Mesothelial cell of epicardium (in vitro differentiated cells): ENCODE results near the gene IRF3. TPM values are rescaled to one million over a fixed set of nuclear protein-coding genes. Genes with fewer than 3 reads are reported as not detected.
"Not testable (repeated sequence)": the region's sequence is repeated elsewhere in the genome, so short reads cannot be mapped to it uniquely, and the experiment has no call there.

Source experiments
- DNase-seq, 2 experiments: peaks; one replicate each; pipeline ENCODE4 v3.0.0; 2021; ENCODE audit warnings: low spot score in 2 of 2; ENCODE audit not compliant: unreplicated experiment in 2 of 2
- H3K27ac Mint-ChIP-seq: 2 replicates; pipeline ENCODE4 v1.8.0; 2021; ENCODE audit warnings: mixed read lengths
- H3K27me3 Mint-ChIP-seq: 2 replicates; pipeline ENCODE4 v1.8.0; 2021; ENCODE audit warnings: low read depth, mixed read lengths
- H3K36me3 Mint-ChIP-seq: 2 replicates; pipeline ENCODE4 v1.8.0; 2021; ENCODE audit warnings: mixed read lengths
- H3K4me1 Mint-ChIP-seq: 2 replicates; pipeline ENCODE4 v1.8.0; 2021; ENCODE audit warnings: mixed read lengths
- H3K4me3 Mint-ChIP-seq: 2 replicates; pipeline ENCODE4 v1.8.0; 2021; ENCODE audit warnings: mild to moderate bottlenecking, moderate library complexity, mixed read lengths
- H3K9me3 Mint-ChIP-seq: 2 replicates; pipeline ENCODE4 v1.8.0; 2021; ENCODE audit warnings: mixed read lengths
- CTCF ChIP-seq: fragments of 200-600 bp; sonication (generic); IDR thresholded peaks from one replicate; pipeline ENCODE4 v1.5.0; 2021; ENCODE audit warnings: antibody characterized with exemption; ENCODE audit not compliant: unreplicated experiment
- total RNA-seq: library from RNA; stranded (reverse); gene quantifications from 3 replicates; pipeline ENCODE4 v1.2.1, GENCODE V29; 2021

Gene IRF3
- total RNA-seq, 1 donor from 2014 or later = 89.4 TPM

- no peaks in the 10 kb centered on the region for H3K27me3 Mint-ChIP-seq
- no peak for TF ChIP-seq CTCF
- peaks cover 66% of the 10 kb centered on the region for H3K4me1 Mint-ChIP-seq
- no peaks in the 10 kb centered on the region for H3K36me3 Mint-ChIP-seq
- H3K27ac Mint-ChIP-seq = peak overlapping the region; percentile 96
- H3K9me3 Mint-ChIP-seq = no peaks in the 10 kb centered on the region
- H3K4me3 Mint-ChIP-seq = peak overlapping the region; percentile 97
- DNase-seq = peak in 1 of 2 experiments; percentile 50
Observed at GRCh38 chr19:49639401-49640112, 26.1 kb downstream of the IRF3 start.

- Mint-ChIP-seq H3K9me3 (no peaks in the 10 kb centered on the region), H3K36me3 (no peaks in the 10 kb centered on the region), H3K4me1 (peaks cover 51% of the 10 kb centered on the region), H3K27me3 (no peaks in the 10 kb centered on the region), H3K27ac (peak overlapping the region; percentile 96), H3K4me3 (peak overlapping the region; percentile 71)
- no peak for TF ChIP-seq CTCF
- DNase-seq = peak in 1 of 2 experiments; percentile 54
Observed at GRCh38 chr19:49637821-49638738, 27.6 kb downstream of the IRF3 start.

- peak overlapping the region; percentile 8 for H3K4me3 Mint-ChIP-seq
- H3K4me1 Mint-ChIP-seq = peaks cover 41% of the 10 kb centered on the region
- no peak for TF ChIP-seq CTCF
- no peaks in the 10 kb centered on the region for H3K9me3 Mint-ChIP-seq
- no peaks in the 10 kb centered on the region for H3K36me3 Mint-ChIP-seq
- no peaks in the 10 kb centered on the region for H3K27me3 Mint-ChIP-seq
- DNase-seq = no peak
- H3K27ac Mint-ChIP-seq = peak overlapping the region; percentile 78
Observed at GRCh38 chr19:49636233-49636932, 29.3 kb downstream of the IRF3 start.

- no peak for TF ChIP-seq CTCF
- no peaks in the 10 kb centered on the region for H3K27me3 Mint-ChIP-seq
- no peaks in the 10 kb centered on the region for H3K36me3 Mint-ChIP-seq
- H3K9me3 Mint-ChIP-seq = no peaks in the 10 kb centered on the region
- no peak overlapping the region for H3K4me3 Mint-ChIP-seq
- no peak for DNase-seq
- peaks cover 42% of the 10 kb centered on the region for H3K4me1 Mint-ChIP-seq
- peak overlapping the region; percentile 78 for H3K27ac Mint-ChIP-seq
Observed at GRCh38 chr19:49635530-49636232, 30.0 kb downstream of the IRF3 start.

- not testable (repeated sequence) for H3K36me3 Mint-ChIP-seq, H3K27me3 Mint-ChIP-seq, H3K9me3 Mint-ChIP-seq, H3K4me3 Mint-ChIP-seq, H3K27ac Mint-ChIP-seq, DNase-seq
- H3K4me1 Mint-ChIP-seq = peaks cover 27% of the 10 kb centered on the region
Observed at GRCh38 chr19:49633273-49633672, 32.4 kb downstream of the IRF3 start.
